Measurements from ENCODE around the gene HOXA13.

HOXA13 gene

GRCh38 chr7:27169658-27170425 is 30.0 kb downstream of the HOXA13 start:
- no peak for DNase-seq

GRCh38 chr7:27168265-27168947 is 31.5 kb downstream of the HOXA13 start:
- no peak for DNase-seq

GRCh38 chr7:27167916-27168264 is 32.0 kb downstream of the HOXA13 start:
- DNase-seq: no peak

GRCh38 chr7:27166531-27167505 is 33.1 kb downstream of the HOXA13 start:
- DNase-seq: no peak

GRCh38 chr7:27165996-27166530 is 33.8 kb downstream of the HOXA13 start:
- DNase-seq: no peak

GRCh38 chr7:27165089-27165995 is 34.5 kb downstream of the HOXA13 start, which contains the start of gene HOXA9:
Gene HOXA9, minus strand, starts transcription at chr7:27165537. Its CDS starts 80 bp downstream, at chr7:27165457.
- DNase-seq: no peak

- no peak for DNase-seq
These were observed 35.4 kb downstream of the HOXA13 start for GRCh38 chr7:27164367-27165088.

GRCh38 chr7:27164045-27164366 is 35.9 kb downstream of the HOXA13 start:
- no peak for DNase-seq

GRCh38 chr7:27163288-27164044 is 36.4 kb downstream of the HOXA13 start:
- no peak for DNase-seq

- no peak for DNase-seq
These were observed 37.2 kb downstream of the HOXA13 start for GRCh38 chr7:27162561-27163287.

- DNase-seq: no peak
These were observed 38.0 kb downstream of the HOXA13 start for GRCh38 chr7:27161721-27162560.

GRCh38 chr7:27161214-27161720 is 38.6 kb downstream of the HOXA13 start:
- DNase-seq: no peak

GRCh38 chr7:27160546-27161213 is 39.2 kb downstream of the HOXA13 start:
- DNase-seq: peak; percentile 68 to 83 (median 76)

- DNase-seq: no peak
These were observed 39.7 kb downstream of the HOXA13 start for GRCh38 chr7:27160145-27160545.

- DNase-seq: no peak
These were observed 40.4 kb downstream of the HOXA13 start for GRCh38 chr7:27159266-27160144.

GRCh38 chr7:27158436-27159265 is 41.2 kb downstream of the HOXA13 start:
- no peak for DNase-seq

All from T-helper 1 cell (primary cell).